GM18873 (cell line): ENCODE measurements around the gene PHKA1.
"Not testable (repeated sequence)": the region's sequence is repeated elsewhere in the genome, so short reads cannot be mapped to it uniquely, and the experiment has no call there.

Experiments used
- ATAC-seq: cut with Tn5 transposase; IDR thresholded peaks from one replicate; pipeline ENCODE4 v1.9.1; 2021; ENCODE audit warnings: mild to moderate bottlenecking, moderate library complexity, moderate number of reproducible peaks; ENCODE audit not compliant: unreplicated experiment, low FRiP score

Gene PHKA1

GRCh38 chrX:72673951-72674350 is 40.2 kb downstream of the PHKA1 start:
- ATAC-seq = not testable (repeated sequence)

GRCh38 chrX:72669508-72669907 is 44.6 kb downstream of the PHKA1 start:
- not testable (repeated sequence) for ATAC-seq

GRCh38 chrX:72666451-72666850 is 47.7 kb downstream of the PHKA1 start:
- ATAC-seq = no peak

- no peak for ATAC-seq
Measured at GRCh38 chrX:72663737-72664136, 50.4 kb downstream of the PHKA1 start.

- no peak for ATAC-seq
Measured at GRCh38 chrX:72662020-72662747, 51.9 kb downstream of the PHKA1 start.

GRCh38 chrX:72659723-72660122 is 54.4 kb downstream of the PHKA1 start:
- no peak for ATAC-seq

GRCh38 chrX:72652082-72652481 is 62.0 kb downstream of the PHKA1 start:
- ATAC-seq = no peak

- no peak for ATAC-seq
Measured at GRCh38 chrX:72644946-72645345, 69.2 kb downstream of the PHKA1 start.

- ATAC-seq = no peak
Measured at GRCh38 chrX:72641611-72642010, 72.5 kb downstream of the PHKA1 start.

GRCh38 chrX:72635930-72636329 is 78.2 kb downstream of the PHKA1 start:
- ATAC-seq = no peak

GRCh38 chrX:72634331-72634730 is 79.8 kb downstream of the PHKA1 start:
- no peak for ATAC-seq

- ATAC-seq = no peak
Measured at GRCh38 chrX:72630185-72630584, 83.9 kb downstream of the PHKA1 start.

- no peak for ATAC-seq
Measured at GRCh38 chrX:72624194-72624593, 89.9 kb downstream of the PHKA1 start.

- peak; percentile 83 for ATAC-seq
Measured at GRCh38 chrX:72621625-72622485, 92.3 kb downstream of the PHKA1 start.

- ATAC-seq = no peak
Measured at GRCh38 chrX:72621163-72621562, 92.9 kb downstream of the PHKA1 start.

GRCh38 chrX:72620550-72621145 is 93.5 kb downstream of the PHKA1 start:
- no peak for ATAC-seq

- no peak for ATAC-seq
Measured at GRCh38 chrX:72609313-72609712, 104.8 kb downstream of the PHKA1 start.

GRCh38 chrX:72604705-72605104 is 109.4 kb downstream of the PHKA1 start:
- no peak for ATAC-seq

- ATAC-seq = no peak
Measured at GRCh38 chrX:72604112-72604511, 110.0 kb downstream of the PHKA1 start.

- not testable (repeated sequence) for ATAC-seq
Measured at GRCh38 chrX:72591038-72591437, 123.1 kb downstream of the PHKA1 start.

- no peak for ATAC-seq
Measured at GRCh38 chrX:72584163-72584562, 129.9 kb downstream of the PHKA1 start.
